Right lobe of liver (tissue), 4 donors: Measurements from ENCODE around the gene CC2D1A.

Source experiments
- CTCF ChIP-seq, 4 donors: fragments of 200-600 bp in 3 of 4; fragments of 450-650 bp in 1 of 4; IDR thresholded peaks; one replicate each; pipeline versions ENCODE4 v1.5.1 to v1.8.0; 2016 to 2022; ENCODE audit warnings: antibody characterized with exemption in 4 of 4, mild to moderate bottlenecking in 2 of 4
- POLR2A ChIP-seq: fragments of 450-650 bp; IDR thresholded peaks from one replicate; pipeline ENCODE4 v1.6.1; 2017; ENCODE audit warnings: antibody characterized with exemption, mild to moderate bottlenecking
- donor health status: DM: no; HTN: no; CAD: no.
- donor health status: DM: no; HTN: no; CAD: no.
- donor health status: DM: no; HTN: yes; CAD: no.

- TF ChIP-seq CTCF (IDR thresholded peaks at IDR 0.05) (no peak), POLR2A (no peak)
Observed at GRCh38 chr19:13975870-13976269, 69.9 kb downstream of the CC2D1A start.
